Measurements from ENCODE around the gene SVIL.
"Not testable (repeated sequence)": the region's sequence is repeated elsewhere in the genome, so short reads cannot be mapped to it uniquely, and the experiment has no call there.

SVIL gene

GRCh38 chr10:29596826-29597225, 37.9 kb downstream of the SVIL start:
- FAIRE-seq = no peak

GRCh38 chr10:29596356-29596755, 38.4 kb downstream of the SVIL start:
- no peak for FAIRE-seq

DNA sequence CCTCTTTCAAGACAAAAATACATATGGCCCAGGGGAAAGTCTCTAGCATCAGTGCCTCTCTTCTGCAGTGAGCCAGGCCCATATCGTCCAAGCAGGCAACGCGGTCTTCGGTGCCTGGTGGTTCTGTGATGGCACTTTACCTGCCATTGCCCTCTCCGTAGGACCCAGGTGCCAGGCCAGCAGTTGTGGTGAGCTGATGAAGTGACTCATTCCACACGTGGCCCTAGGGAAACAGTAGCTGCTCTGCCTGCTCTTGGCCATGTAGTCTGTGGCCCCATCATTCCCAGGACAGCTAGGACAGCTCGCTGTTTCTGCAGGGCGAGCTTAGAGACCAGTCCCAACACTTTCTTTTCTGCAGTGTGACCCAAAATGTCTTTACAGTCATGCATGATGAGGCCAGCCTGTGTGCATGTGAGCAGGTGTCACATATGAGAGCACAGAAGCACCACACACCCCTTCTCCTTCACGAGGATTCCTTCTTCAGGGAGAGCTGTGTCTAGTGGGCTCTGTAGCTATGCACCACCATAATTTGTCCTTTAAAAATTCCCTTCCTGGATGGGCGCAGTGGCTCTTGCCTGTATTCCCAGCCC, 39.0 kb downstream of the SVIL start:
- no peak for FAIRE-seq

DNA sequence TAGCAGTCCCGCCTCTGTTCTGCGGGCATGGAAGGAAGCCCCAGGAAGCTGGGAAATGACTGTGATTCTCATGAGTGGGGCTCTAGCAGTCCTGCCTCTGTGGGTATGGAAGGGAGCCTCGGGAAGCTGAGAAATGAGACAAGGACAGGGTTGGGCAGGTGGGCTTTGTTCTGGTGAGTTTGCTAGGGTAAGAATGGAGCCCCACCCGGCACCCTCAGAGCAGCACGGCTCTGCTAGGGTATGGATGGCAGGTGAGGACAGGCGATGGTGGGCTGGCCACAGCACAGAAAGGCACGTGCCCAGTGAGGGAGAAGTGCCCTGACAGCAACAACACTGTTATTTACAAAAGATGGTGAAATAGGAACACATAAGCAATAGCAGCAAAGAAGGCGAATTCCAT, 39.6 kb downstream of the SVIL start:
- no peak for FAIRE-seq

- no peak for FAIRE-seq
Observed at GRCh38 chr10:29591651-29591968, 43.2 kb downstream of the SVIL start.

- FAIRE-seq = no peak
Observed at GRCh38 chr10:29590915-29591650, 43.7 kb downstream of the SVIL start.

GRCh38 chr10:29588629-29589421, 45.9 kb downstream of the SVIL start:
- no peak for FAIRE-seq

- FAIRE-seq = not testable (repeated sequence)
Observed at GRCh38 chr10:29587750-29588628, 46.8 kb downstream of the SVIL start.

DNA sequence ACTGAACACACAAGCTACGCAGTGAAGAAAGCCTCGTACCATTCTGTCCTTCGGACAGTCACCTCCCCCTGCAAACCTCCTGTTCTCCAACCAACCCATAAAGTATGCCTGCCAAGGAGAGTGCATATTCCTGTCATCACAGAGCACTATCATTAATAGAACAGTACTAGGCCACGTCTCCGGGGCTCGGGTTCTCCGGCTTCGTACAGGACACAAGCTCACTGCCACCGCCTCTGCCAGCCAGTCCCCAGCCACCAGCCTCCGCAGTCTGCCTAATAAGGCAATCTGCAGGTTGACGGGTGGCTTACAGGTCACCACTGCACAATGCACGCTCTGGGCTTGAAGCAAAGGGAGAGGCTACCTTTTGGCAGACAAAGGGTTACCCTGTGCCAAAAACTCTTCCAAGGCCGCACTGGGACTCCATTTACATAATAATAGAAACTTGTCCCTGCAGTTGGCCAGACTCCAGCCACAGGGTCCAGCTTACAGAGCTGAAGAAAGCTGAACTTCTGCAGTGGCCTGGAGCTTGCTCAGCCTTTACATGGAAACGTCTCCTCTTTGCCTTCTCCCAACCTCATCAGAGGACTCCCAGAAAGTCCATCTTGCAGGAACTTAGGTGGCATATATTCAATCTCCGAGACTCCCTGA, 47.5 kb downstream of the SVIL start:
- FAIRE-seq = not testable (repeated sequence)

- FAIRE-seq = no peak
Observed at GRCh38 chr10:29586509-29586908, 48.3 kb downstream of the SVIL start.

DNA sequence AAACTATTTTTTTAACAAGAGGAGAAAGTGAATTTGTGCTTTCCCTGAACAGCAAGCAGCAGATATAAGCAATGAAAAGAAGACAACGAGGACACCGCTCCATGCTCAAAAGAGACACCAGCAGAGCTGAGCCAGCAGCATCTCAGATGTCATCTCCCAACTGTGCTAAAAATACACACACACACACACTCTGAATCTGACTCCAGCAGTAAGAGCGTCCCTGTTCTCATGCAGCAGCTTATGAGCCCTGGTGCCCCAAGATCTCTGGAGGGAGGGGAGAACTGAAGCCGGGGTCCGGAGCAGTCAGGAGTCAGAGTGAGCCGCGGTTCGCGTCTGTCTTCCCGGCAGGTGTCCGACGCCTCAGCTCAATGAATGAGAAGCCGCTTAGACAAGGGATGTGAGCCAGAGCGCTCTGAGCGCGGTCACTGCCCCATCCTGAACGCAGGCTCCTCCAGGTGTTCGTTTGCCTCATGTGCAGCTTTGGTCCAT, 49.2 kb downstream of the SVIL start:
- no peak for FAIRE-seq

DNA sequence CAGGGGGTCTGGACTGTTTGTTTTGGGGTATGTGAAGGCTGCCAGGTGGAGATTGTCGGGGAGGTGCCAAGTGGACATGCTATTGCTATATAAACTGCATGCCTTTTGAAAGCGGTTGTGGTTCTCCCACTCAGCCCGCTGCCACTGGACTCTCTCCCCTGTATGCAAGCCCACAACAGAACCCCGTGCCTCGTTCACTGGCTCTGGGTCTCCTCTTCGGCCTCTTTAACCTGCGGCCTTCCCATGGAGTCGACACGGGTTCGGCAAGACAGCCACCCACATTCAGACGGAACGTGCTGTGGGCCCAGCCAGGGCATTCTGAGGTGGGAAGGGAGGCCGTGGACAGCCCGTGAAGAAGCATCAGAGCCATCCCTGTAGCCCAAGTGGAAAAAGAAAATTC, 50.3 kb downstream of the SVIL start:
- no peak for FAIRE-seq

DNA sequence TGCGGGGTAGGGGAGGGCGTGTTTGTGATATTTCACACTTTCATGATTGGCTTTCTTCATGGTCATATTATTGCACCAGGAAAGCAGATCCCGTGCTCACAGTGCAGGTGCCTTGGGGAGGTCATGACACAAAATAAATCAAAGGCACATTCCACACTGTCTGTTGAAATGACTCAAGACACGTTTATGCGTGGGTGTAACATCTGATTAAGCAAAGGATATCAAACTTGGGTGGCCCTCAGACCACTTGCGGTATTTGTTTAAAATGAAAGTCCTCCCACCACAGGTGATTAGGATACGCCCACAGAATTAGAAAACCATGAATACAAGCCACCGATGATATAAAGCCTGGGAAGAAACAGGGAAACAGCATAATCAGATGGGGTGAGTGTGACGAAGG, 51.1 kb downstream of the SVIL start:
- no peak for FAIRE-seq

DNA sequence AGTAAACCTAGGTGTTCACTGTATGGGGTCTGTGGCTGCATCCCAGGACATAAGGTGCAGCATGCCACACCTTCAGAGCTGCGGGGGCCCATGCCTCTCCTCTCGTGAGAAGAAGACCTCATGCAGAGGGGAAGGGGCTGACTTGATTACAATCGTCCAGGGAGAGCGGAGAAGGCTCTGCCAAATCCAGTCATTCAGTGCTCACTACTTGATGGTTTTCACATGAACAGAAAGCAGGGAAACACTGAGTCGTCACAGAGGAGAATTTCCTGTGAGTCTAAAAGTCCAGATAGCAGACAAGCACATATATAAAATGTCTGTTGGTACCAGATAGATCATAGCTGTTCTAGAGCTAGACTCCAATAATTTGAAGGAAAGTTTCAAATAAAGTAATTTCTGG, 52.0 kb downstream of the SVIL start:
- FAIRE-seq = not testable (repeated sequence)

GRCh38 chr10:29579455-29579970, 55.3 kb downstream of the SVIL start:
- no peak for FAIRE-seq

GRCh38 chr10:29578457-29578856, 56.3 kb downstream of the SVIL start:
- no peak for FAIRE-seq

DNA sequence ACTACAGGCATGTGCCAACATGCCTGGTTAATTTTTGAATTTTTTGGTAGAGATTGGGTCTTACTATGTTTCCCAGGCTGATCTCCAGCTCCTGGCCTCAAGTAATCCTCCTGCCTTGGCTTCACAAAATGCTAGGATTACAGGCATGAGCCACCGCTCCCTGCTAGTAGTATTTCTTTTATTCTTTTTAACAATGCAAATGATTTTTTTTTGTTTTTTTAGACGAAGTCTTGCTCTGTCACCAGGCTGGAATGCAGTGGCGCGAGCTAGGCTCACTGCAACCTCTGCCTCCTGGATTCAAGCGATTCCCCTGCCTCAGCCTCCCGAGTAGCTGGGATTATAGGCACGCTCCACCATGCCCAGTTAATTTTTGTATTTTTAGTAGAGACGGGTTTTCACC, 58.1 kb downstream of the SVIL start:
- FAIRE-seq = no peak

DNA sequence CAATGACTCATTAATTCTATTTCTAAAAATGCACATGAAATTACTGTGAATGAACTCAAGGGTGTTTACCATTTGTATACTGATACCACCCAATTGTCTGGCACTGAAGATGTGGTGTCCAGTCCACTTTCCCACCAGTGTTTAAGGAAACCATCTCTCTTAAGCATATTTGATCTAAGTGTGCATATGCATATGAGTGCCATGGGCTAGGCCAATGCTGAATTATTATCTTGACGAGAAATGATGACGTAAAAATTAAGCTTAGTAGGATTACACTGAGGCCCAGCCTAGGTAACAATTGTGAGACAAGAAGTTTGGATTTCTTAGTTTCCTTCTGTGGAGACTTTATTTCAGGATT, 59.7 kb downstream of the SVIL start:
- no peak for FAIRE-seq

DNA sequence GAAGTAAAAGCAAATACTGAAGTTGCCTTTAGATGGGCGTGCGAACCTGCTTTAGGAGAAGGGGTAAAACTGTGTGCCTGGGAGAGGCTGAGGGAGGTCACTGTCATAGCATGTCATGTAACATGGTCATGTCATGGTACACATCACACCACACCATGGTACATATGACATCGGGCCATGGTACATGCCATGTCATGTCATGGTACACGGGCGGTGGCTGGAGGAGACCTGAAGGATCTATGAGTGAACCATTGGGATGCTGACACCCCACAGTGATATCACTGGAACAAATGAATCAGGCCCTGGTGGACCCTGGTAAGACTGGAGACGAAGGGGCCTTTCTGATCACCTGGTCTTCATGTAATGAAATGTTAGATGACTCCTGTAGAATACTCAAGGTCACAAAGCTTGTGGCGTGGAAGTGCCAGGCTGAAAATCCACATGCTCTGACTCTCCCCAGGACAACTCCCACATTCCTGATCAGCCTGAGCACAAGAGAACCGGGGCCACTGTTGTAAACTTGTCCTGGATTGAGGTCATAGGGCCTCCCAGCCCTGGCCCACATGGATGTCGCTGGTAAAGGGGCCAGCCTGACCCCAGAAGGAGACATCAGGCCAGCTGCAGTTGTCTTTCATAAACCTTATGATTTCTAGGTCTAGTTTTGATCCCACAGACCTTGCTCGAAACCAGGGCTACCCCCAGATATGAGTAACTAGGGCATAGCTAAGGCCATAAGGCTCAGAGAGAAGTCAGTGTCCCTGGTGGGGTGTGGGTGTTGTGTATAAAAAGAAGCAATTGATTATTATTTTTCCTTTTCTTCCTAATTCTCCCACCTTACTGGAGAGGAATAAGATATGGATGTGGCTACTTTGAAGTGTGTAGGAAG, 60.3 kb downstream of the SVIL start:
- not testable (repeated sequence) for FAIRE-seq

DNA sequence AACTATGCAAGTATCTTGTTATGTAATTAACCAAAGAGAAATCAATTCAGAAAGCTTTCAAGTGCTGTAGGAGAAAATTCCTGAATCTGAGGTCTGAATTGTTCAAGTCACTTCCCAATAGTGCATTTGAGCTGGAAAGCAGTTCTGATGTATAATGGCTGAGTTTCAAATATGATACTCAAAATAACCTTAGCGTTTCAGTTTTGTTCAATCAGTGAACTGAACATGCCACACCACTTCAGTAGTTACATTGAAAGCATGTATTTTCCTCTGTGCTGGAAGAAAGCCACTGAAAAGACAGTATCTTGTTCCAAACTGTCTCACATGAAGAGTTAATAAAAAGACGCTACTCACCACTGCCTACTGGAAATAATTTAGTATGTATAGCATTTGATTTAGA, 64.5 kb downstream of the SVIL start:
- FAIRE-seq = not testable (repeated sequence)

DNA sequence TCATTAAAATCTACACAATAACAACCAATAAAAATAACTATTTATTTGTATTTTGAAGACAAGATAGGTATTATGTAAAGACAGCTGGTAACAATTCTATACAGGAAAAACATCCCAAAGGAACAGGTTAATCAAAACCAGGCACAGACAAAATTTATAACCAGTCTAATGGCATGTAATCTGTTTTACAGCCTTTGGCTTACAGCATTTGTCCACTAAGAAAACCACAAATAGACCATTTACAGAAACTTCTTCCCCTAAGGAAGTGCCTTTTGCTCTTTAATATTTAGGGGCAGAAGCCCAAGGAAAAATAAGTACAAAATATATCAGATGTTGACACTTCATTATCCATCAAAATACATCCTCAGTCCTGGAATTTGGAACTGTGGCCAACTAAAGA, 65.0 kb downstream of the SVIL start:
- peak; percentile 84 for FAIRE-seq

Data from endometrium (tissue), 2 donors.